Measurements from ENCODE around the gene ASCC3. TPM values are rescaled to one million over a fixed set of nuclear protein-coding genes. Genes with fewer than 3 reads are reported as not detected.

The ASCC3 gene
- total and polyA plus RNA-seq, 2 donors = 14.5 to 32.6 TPM

DNA sequence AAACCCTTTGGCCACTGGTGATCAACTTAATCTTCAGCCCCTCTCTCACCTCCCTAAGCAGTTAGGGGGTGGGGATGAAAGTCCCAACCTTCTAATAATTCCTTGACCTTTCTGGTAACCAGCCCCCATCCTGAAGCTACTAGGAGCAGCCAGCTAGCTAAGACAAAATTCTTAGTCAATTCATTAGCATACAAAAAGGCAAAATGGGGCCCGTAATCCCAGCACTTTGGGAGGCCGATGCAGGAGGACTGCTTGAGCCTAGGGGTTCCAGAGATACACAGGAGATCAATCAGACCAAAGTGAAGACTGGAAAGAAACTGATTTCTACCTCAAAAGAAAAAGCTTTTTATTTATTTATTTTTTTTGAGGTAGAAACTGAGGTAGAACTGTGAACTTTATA, 1.8 kb downstream of the ASCC3 start:
- H3K4me3 ChIP-seq (ENCODE audit: low read length in 2 of 2) = no peak overlapping the region
- no peak overlapping the region for H3K27ac ChIP-seq (ENCODE audit: low read depth in 1 of 2, low read length in 1 of 2)
- H3K36me3 ChIP-seq (ENCODE audit: control insufficient read depth in 2 of 2, insufficient read depth in 2 of 2, low read length in 1 of 2) = no peaks in the 10 kb centered on the region
- H3K9me3 ChIP-seq (ENCODE audit: control insufficient read depth in 2 of 2, insufficient read depth in 1 of 2, low read length in 1 of 2) = no peaks in the 10 kb centered on the region
- H3K4me1 ChIP-seq (ENCODE audit: control insufficient read depth in 2 of 2, insufficient read depth in 2 of 2, low read length in 2 of 2) = peaks cover 3 to 4% of the 10 kb centered on the region in 2 donors
- 100% methylated on average over 2 of the region's 2 CpGs for WGBS
- no peaks in the 10 kb centered on the region for H3K27me3 ChIP-seq (ENCODE audit: control insufficient read depth in 2 of 2, insufficient read depth in 1 of 2, low read length in 1 of 2)
- DNase-seq (ENCODE audit: low read depth in 6 of 9, low spot score in 9 of 9) = no peak

DNA sequence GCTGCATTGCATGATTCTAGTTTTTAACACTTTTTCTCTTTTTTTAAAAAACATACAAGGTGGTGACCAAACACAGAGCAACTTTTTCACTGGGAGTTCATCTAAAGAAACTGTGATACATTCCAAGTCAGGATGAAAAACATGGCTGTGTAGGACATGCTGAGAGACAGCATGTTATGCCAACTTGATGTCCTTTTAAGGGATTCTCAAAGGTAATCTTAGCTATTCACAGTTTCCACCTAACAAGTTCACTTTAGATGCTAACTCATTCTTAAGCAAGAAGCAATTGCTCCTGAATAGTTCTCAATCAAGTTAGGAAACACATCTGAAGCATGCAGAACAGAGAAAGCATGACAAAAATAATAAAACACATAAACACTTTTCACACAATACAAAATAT, 3.3 kb downstream of the ASCC3 start:
- Histone ChIP-seq H3K9me3 (ENCODE audit: control insufficient read depth in 2 of 2, insufficient read depth in 1 of 2, low read length in 1 of 2) (no peaks in the 10 kb centered on the region), H3K4me1 (ENCODE audit: control insufficient read depth in 2 of 2, insufficient read depth in 2 of 2, low read length in 2 of 2) (peaks cover 3 to 4% of the 10 kb centered on the region in 2 donors), H3K4me3 (ENCODE audit: low read length in 2 of 2) (no peak overlapping the region), H3K27me3 (ENCODE audit: control insufficient read depth in 2 of 2, insufficient read depth in 1 of 2, low read length in 1 of 2) (no peaks in the 10 kb centered on the region), H3K27ac (ENCODE audit: low read depth in 1 of 2, low read length in 1 of 2) (no peak overlapping the region), H3K36me3 (ENCODE audit: control insufficient read depth in 2 of 2, insufficient read depth in 2 of 2, low read length in 1 of 2) (no peaks in the 10 kb centered on the region)
- DNase-seq (ENCODE audit: low read depth in 6 of 9, low spot score in 9 of 9) = no peak

GRCh38 chr6:100876251-100876650, 4.9 kb downstream of the ASCC3 start:
- Histone ChIP-seq H3K4me1 (ENCODE audit: control insufficient read depth in 2 of 2, insufficient read depth in 2 of 2, low read length in 2 of 2) (peaks cover 3 to 4% of the 10 kb centered on the region in 2 donors), H3K9me3 (ENCODE audit: control insufficient read depth in 2 of 2, insufficient read depth in 1 of 2, low read length in 1 of 2) (no peaks in the 10 kb centered on the region), H3K27ac (ENCODE audit: low read depth in 1 of 2, low read length in 1 of 2) (no peak overlapping the region), H3K27me3 (ENCODE audit: control insufficient read depth in 2 of 2, insufficient read depth in 1 of 2, low read length in 1 of 2) (no peaks in the 10 kb centered on the region), H3K36me3 (ENCODE audit: control insufficient read depth in 2 of 2, insufficient read depth in 2 of 2, low read length in 1 of 2) (no peaks in the 10 kb centered on the region), H3K4me3 (ENCODE audit: low read length in 2 of 2) (no peak overlapping the region)
- no peak for DNase-seq (ENCODE audit: low read depth in 6 of 9, low spot score in 9 of 9)

DNA sequence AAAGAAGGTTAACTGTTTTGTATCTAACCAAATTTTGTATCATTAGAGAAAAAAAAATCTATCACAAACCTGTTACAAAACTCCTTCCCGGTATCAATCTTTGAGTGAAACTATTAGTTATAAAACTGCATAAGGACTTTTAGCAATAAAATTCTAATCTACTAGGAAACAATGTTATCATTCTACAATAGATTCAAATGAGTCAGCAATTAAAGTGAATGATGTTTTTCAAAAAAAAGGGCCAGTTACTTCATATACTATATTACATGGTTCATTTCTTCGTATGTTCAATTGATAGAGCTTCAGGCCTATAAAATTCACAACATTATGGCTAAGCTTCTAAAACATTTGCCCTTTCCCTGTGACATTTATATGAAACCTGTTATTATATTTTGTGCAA, 15.6 kb downstream of the ASCC3 start:
- no peaks in the 10 kb centered on the region for H3K27me3 ChIP-seq (ENCODE audit: control insufficient read depth in 2 of 2, insufficient read depth in 1 of 2, low read length in 1 of 2)
- H3K9me3 ChIP-seq (ENCODE audit: control insufficient read depth in 2 of 2, insufficient read depth in 1 of 2, low read length in 1 of 2) = no peaks in the 10 kb centered on the region
- no peak overlapping the region for H3K4me3 ChIP-seq (ENCODE audit: low read length in 2 of 2)
- no peaks in the 10 kb centered on the region for H3K4me1 ChIP-seq (ENCODE audit: control insufficient read depth in 2 of 2, insufficient read depth in 2 of 2, low read length in 2 of 2)
- no peak for DNase-seq (ENCODE audit: low read depth in 6 of 9, low spot score in 9 of 9)
- no peak overlapping the region for H3K27ac ChIP-seq (ENCODE audit: low read depth in 1 of 2, low read length in 1 of 2)
- whole genome bisulfite sequencing = 99% methylated on average over 2 of the region's 2 CpGs
- peaks cover 5 to 17% of the 10 kb centered on the region in 2 donors for H3K36me3 ChIP-seq (ENCODE audit: control insufficient read depth in 2 of 2, insufficient read depth in 2 of 2, low read length in 1 of 2)

DNA sequence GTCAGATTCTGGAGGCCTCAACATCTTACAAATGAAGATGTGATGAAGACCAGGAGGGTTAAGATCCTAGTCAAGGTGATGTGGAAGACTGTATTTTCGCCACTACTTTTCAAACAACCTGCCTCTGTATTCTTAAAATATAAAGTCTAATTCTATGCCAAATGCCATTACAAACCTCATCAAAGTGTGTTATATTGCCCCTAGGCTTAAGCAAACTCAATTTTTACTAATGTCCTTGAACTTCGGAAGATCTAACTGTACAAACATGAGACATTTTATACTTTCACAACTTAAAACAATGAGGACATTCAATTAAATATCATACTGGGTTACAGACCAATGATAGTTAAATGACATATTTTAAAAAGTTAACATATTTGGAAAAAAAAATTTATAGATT, 19.1 kb downstream of the ASCC3 start:
- H3K36me3 ChIP-seq (ENCODE audit: control insufficient read depth in 2 of 2, insufficient read depth in 2 of 2, low read length in 1 of 2) = peaks cover 5 to 11% of the 10 kb centered on the region in 2 donors
- over 99% methylated on average over 2 of the region's 2 CpGs for WGBS
- H3K27ac ChIP-seq (ENCODE audit: low read depth in 1 of 2, low read length in 1 of 2) = no peak overlapping the region
- H3K9me3 ChIP-seq (ENCODE audit: control insufficient read depth in 2 of 2, insufficient read depth in 1 of 2, low read length in 1 of 2) = no peaks in the 10 kb centered on the region
- H3K27me3 ChIP-seq (ENCODE audit: control insufficient read depth in 2 of 2, insufficient read depth in 1 of 2, low read length in 1 of 2) = no peaks in the 10 kb centered on the region
- H3K4me3 ChIP-seq (ENCODE audit: low read length in 2 of 2) = no peak overlapping the region
- H3K4me1 ChIP-seq (ENCODE audit: control insufficient read depth in 2 of 2, insufficient read depth in 2 of 2, low read length in 2 of 2) = no peaks in the 10 kb centered on the region
- DNase-seq (ENCODE audit: low read depth in 6 of 9, low spot score in 9 of 9) = no peak

DNA sequence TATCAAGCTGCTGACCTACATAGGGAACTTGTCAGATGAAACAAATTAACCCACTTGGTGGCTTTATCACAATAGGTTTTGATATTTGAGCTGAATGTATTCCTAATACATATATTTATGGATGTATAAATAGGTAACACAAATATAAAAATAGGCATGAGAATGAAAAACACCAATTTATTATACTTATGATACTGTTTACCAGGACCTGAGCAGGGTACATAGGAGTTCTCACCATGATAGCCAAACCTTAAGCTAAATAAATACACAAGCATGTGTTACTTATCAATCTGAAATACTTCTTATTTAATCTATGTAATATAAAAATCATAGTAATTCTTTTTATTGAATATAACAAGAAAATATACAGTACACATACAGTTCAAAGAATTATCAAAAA, 25.0 kb downstream of the ASCC3 start:
- Histone ChIP-seq H3K27ac (ENCODE audit: low read depth in 1 of 2, low read length in 1 of 2) (no peak overlapping the region), H3K27me3 (ENCODE audit: control insufficient read depth in 2 of 2, insufficient read depth in 1 of 2, low read length in 1 of 2) (no peaks in the 10 kb centered on the region), H3K4me1 (ENCODE audit: control insufficient read depth in 2 of 2, insufficient read depth in 2 of 2, low read length in 2 of 2) (no peaks in the 10 kb centered on the region), H3K9me3 (ENCODE audit: control insufficient read depth in 2 of 2, insufficient read depth in 1 of 2, low read length in 1 of 2) (peaks cover 0 to 4% of the 10 kb centered on the region in 2 donors), H3K4me3 (ENCODE audit: low read length in 2 of 2) (no peak overlapping the region), H3K36me3 (ENCODE audit: control insufficient read depth in 2 of 2, insufficient read depth in 2 of 2, low read length in 1 of 2) (peaks cover 0 to 3% of the 10 kb centered on the region in 2 donors)
- DNase-seq (ENCODE audit: low read depth in 6 of 9, low spot score in 9 of 9) = no peak

- Histone ChIP-seq H3K27me3 (ENCODE audit: control insufficient read depth in 2 of 2, insufficient read depth in 1 of 2, low read length in 1 of 2) (no peaks in the 10 kb centered on the region), H3K36me3 (ENCODE audit: control insufficient read depth in 2 of 2, insufficient read depth in 2 of 2, low read length in 1 of 2) (peaks cover 3 to 9% of the 10 kb centered on the region in 2 donors), H3K27ac (ENCODE audit: low read depth in 1 of 2, low read length in 1 of 2) (no peak overlapping the region), H3K4me3 (ENCODE audit: low read length in 2 of 2) (no peak overlapping the region), H3K9me3 (ENCODE audit: control insufficient read depth in 2 of 2, insufficient read depth in 1 of 2, low read length in 1 of 2) (peaks cover 0 to 4% of the 10 kb centered on the region in 2 donors), H3K4me1 (ENCODE audit: control insufficient read depth in 2 of 2, insufficient read depth in 2 of 2, low read length in 2 of 2) (no peaks in the 10 kb centered on the region)
- WGBS = 98% methylated on average over 12 of the region's 12 CpGs
- no peak for DNase-seq (ENCODE audit: low read depth in 6 of 9, low spot score in 9 of 9)
Observed at GRCh38 chr6:100851819-100852218, 29.3 kb downstream of the ASCC3 start.

DNA sequence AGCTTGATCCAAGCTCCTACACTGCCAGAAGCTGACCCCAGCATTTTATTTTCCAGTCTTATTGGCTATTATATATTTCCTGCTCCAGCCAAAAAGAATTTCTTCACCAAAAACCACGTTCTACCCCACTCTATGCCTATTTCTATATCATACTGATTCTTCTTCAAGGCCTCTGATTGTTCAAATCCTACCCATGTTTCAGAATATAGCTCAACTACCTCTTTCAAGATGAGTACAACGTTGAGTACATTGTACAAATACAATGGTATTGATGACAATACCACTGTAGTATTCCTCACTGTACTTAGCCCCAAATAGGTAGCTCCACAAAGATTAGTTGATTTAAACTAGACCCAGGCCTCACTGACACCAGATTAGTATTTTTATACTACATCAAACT, 31.0 kb downstream of the ASCC3 start:
- Histone ChIP-seq H3K36me3 (ENCODE audit: control insufficient read depth in 2 of 2, insufficient read depth in 2 of 2, low read length in 1 of 2) (peaks cover 3 to 9% of the 10 kb centered on the region in 2 donors), H3K4me1 (ENCODE audit: control insufficient read depth in 2 of 2, insufficient read depth in 2 of 2, low read length in 2 of 2) (no peaks in the 10 kb centered on the region), H3K4me3 (ENCODE audit: low read length in 2 of 2) (no peak overlapping the region), H3K9me3 (ENCODE audit: control insufficient read depth in 2 of 2, insufficient read depth in 1 of 2, low read length in 1 of 2) (peaks cover 0 to 4% of the 10 kb centered on the region in 2 donors), H3K27ac (ENCODE audit: low read depth in 1 of 2, low read length in 1 of 2) (no peak overlapping the region), H3K27me3 (ENCODE audit: control insufficient read depth in 2 of 2, insufficient read depth in 1 of 2, low read length in 1 of 2) (no peaks in the 10 kb centered on the region)
- WGBS = 97% methylated on average over 2 of the region's 2 CpGs
- no peak for DNase-seq (ENCODE audit: low read depth in 6 of 9, low spot score in 9 of 9)

DNA sequence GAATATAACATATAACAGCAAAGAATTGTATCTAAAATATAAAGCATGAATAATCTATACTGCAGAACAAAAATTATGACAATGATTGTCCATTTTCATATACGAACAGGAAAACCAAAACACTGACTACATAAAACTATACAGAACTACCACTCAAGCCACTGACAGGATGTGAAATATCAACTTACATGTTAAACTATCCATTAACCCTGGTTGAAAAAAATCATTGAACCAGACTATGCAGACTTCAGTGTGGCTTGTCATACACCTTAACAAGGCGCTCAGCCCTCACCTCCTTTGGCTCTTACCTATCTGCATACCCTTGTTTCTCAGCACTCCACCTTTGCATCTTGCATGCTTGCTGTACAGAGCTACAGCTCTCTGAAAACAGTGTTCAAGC, 34.9 kb downstream of the ASCC3 start:
- DNase-seq (ENCODE audit: low read depth in 6 of 9, low spot score in 9 of 9) = no peak
- Histone ChIP-seq H3K4me1 (ENCODE audit: control insufficient read depth in 2 of 2, insufficient read depth in 2 of 2, low read length in 2 of 2) (no peaks in the 10 kb centered on the region), H3K27ac (ENCODE audit: low read depth in 1 of 2, low read length in 1 of 2) (no peak overlapping the region), H3K9me3 (ENCODE audit: control insufficient read depth in 2 of 2, insufficient read depth in 1 of 2, low read length in 1 of 2) (no peaks in the 10 kb centered on the region), H3K36me3 (ENCODE audit: control insufficient read depth in 2 of 2, insufficient read depth in 2 of 2, low read length in 1 of 2) (peaks cover 0 to 9% of the 10 kb centered on the region in 2 donors), H3K4me3 (ENCODE audit: low read length in 2 of 2) (no peak overlapping the region), H3K27me3 (ENCODE audit: control insufficient read depth in 2 of 2, insufficient read depth in 1 of 2, low read length in 1 of 2) (no peaks in the 10 kb centered on the region)
- WGBS = 45% methylated on average over 2 of the region's 2 CpGs

DNA sequence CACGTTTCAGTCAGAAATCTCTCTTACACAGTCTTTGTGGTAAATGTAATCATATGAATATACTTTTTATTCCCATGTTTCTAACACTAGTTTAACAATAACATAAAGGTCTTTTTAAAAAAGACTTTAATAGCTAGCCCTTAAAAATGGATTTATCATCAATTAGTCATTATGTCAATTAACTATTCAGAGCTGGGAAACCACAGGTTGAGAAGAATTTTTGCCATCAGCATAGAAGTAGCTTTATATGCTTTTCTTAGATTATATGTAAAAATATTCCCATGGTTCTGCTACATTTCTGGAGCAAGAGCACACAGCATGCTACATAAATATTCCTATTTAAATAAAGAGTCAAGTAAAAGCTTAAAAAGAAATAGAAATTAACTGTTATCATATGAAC, 35.5 kb downstream of the ASCC3 start:
- Histone ChIP-seq H3K27me3 (ENCODE audit: control insufficient read depth in 2 of 2, insufficient read depth in 1 of 2, low read length in 1 of 2) (no peaks in the 10 kb centered on the region), H3K36me3 (ENCODE audit: control insufficient read depth in 2 of 2, insufficient read depth in 2 of 2, low read length in 1 of 2) (peaks cover 0 to 9% of the 10 kb centered on the region in 2 donors), H3K27ac (ENCODE audit: low read depth in 1 of 2, low read length in 1 of 2) (no peak overlapping the region), H3K4me3 (ENCODE audit: low read length in 2 of 2) (no peak overlapping the region), H3K9me3 (ENCODE audit: control insufficient read depth in 2 of 2, insufficient read depth in 1 of 2, low read length in 1 of 2) (no peaks in the 10 kb centered on the region), H3K4me1 (ENCODE audit: control insufficient read depth in 2 of 2, insufficient read depth in 2 of 2, low read length in 2 of 2) (no peaks in the 10 kb centered on the region)
- WGBS = 97% methylated on average over 1 of the region's 1 CpG
- no peak for DNase-seq (ENCODE audit: low read depth in 6 of 9, low spot score in 9 of 9)

Measured in thymus (tissue), 11 donors.